GM12873 (cell line): ENCODE results near the gene AKAP1.

Source experiments
- TF ChIP-seq, protein P1 (sequence below): IDR thresholded peaks from 2 replicates; pipeline ENCODE4 v1.5.1; 2012; ENCODE audit warnings: low read depth, mild to moderate bottlenecking, moderate library complexity, low read length, control low read depth; ENCODE audit not compliant: insufficient read depth; ENCODE audit errors: missing control alignments

The AKAP1 gene

DNA sequence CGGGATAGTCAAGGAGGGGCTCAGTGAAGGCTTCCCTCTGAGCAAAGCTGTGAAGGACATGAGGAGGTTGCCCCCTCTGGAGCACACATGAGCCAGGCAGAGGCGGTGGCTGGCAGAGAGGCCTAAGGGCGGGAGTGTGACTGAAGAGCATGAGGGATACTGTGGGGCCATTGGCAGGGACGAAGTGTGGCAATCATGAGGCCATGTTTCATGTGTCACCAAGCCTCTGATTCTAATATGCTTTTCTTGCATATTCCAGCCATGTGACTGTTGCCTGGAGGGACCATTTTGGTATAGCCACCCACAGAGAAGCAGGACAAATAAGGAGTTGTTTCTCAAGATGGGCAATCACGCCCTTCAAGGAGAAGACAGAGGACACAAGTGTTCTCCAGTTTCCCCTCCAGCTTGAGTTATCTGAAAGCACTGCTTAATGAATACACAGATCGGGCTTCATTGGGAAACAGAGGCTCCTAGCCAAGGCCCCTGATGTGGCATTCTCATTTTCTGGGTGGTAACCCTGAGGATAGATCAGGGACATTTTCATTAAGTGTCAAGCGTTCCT is 68.0 kb downstream of the AKAP1 start:
- TF ChIP-seq, protein P1, sequence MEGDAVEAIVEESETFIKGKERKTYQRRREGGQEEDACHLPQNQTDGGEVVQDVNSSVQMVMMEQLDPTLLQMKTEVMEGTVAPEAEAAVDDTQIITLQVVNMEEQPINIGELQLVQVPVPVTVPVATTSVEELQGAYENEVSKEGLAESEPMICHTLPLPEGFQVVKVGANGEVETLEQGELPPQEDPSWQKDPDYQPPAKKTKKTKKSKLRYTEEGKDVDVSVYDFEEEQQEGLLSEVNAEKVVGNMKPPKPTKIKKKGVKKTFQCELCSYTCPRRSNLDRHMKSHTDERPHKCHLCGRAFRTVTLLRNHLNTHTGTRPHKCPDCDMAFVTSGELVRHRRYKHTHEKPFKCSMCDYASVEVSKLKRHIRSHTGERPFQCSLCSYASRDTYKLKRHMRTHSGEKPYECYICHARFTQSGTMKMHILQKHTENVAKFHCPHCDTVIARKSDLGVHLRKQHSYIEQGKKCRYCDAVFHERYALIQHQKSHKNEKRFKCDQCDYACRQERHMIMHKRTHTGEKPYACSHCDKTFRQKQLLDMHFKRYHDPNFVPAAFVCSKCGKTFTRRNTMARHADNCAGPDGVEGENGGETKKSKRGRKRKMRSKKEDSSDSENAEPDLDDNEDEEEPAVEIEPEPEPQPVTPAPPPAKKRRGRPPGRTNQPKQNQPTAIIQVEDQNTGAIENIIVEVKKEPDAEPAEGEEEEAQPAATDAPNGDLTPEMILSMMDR, result no peak

DNA sequence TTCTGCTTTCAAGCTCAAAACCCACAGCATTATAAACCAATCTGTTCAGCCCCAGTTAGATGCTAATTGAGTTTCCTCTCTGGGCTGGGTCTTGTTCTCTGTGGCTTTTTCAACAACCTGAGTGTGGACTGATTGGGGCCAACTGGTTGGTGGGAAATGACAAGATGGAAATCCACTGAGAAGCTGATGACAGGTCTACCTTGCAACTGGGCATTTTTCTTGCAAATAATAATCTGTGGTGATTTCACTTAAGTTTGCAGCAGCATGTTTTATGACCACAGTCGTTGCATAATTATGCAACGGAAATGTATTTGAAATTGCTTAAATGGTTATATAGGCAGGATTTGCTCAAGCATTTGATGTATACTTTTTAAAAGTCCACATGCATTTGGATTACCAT is 69.9 kb downstream of the AKAP1 start:
- TF ChIP-seq, protein P1, result no peak

DNA sequence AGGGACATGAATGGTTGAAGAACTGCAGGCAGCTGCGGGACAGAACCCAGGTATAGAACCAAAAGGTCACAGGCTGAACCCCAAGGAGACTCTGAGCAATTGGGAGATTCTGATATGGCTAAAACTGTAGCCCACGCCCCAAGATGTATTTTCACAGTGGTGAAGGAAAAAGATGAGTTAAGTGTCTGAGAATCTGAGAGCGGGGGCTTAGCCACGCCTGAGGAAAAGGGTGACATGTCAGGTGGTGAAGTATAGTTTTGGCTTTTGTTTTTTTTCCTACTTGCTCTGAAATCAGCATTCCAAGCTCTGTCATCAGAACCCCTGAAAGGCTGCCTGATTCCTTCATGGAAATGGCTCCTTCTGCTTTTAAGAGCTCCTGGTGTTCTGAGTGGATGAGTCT is 73.3 kb downstream of the AKAP1 start:
- TF ChIP-seq, protein P1, result no peak

DNA sequence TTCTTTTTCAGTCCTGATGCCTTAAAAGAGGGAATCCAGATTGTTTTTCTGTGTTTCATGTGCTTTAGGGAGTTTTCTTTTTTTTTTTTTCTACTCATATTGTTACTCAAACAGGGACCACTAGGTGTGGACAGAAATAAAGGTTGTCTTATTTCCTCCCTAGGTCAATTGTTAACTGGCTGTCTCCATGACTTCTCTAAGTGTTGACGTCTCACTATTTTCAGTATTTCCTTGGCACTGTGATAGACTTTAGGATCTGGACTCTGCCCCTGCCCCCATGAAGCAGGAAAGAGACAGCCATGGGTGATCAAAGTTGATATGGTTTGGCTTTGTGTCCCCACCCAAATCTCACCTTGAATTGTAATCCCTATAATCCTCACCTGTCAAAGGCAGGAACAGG is 73.7 kb downstream of the AKAP1 start:
- TF ChIP-seq, protein P1, result no peak

DNA sequence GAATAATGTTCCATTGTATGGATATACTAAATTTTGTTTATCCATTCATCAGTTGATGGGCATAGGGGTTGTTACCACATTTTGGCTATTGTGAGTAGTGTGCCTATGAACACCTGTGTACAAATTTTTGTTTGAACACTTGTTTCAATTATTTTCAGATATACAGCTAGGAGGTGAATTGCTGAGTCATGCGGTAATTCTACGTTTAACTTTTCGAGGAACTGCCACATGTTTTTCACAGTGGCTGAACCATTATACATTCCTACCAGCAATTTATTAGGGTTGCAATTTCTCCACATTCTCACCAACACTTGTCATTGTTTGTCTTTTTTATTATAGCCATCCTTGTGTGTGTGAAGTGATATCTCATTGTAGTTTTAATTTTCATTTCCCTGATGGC is 75.6 kb downstream of the AKAP1 start:
- TF ChIP-seq, protein P1, result no peak

DNA sequence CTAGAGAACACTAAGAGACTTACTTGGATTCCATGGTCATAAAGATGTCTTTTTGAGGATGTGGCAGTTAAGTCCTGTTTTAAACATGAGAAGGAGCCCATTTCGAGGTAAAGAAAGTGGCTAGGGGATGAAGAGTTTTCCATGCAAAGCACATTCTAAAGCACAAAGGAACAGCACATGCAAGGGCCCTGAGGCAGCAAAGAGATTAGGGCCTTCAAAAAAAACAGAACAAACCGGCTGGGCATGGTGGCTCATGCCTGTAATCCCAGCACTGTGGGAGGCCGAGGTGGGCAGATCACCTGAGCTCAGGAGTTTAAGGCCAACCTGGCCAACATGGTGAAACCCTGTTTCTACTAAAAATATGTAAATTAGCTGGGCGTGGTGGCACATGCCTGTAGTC is 79.8 kb downstream of the AKAP1 start:
- TF ChIP-seq, protein P1, result no peak

DNA sequence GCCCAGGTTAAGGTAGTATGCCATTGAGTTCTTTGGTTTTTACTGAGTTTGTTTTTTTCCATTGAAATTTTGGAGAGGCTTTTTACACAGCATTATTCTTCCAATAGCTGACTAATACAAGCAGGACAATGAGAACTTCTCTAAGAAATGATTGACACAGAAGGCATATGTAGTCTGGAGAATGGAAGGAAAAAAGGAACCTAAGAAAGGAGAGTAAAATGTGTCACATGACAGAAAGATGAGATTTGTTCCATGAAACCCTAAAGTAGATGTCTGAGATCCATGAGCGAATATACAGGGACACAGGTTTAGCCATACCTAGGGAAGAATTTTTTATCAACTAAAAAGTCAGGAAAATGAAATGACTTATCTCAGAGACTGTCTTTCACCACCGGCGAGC is 80.7 kb downstream of the AKAP1 start:
- TF ChIP-seq, protein P1, result no peak
